ENCODE results near the gene RHOT2.

GRCh38 chr16:671353-672131 lies 3.6 kb downstream of the RHOT2 start:
- no peak for TF ChIP-seq POLR2A (IDR thresholded peaks at IDR 0.05)
- TF ChIP-seq, protein P1, sequence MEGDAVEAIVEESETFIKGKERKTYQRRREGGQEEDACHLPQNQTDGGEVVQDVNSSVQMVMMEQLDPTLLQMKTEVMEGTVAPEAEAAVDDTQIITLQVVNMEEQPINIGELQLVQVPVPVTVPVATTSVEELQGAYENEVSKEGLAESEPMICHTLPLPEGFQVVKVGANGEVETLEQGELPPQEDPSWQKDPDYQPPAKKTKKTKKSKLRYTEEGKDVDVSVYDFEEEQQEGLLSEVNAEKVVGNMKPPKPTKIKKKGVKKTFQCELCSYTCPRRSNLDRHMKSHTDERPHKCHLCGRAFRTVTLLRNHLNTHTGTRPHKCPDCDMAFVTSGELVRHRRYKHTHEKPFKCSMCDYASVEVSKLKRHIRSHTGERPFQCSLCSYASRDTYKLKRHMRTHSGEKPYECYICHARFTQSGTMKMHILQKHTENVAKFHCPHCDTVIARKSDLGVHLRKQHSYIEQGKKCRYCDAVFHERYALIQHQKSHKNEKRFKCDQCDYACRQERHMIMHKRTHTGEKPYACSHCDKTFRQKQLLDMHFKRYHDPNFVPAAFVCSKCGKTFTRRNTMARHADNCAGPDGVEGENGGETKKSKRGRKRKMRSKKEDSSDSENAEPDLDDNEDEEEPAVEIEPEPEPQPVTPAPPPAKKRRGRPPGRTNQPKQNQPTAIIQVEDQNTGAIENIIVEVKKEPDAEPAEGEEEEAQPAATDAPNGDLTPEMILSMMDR (IDR thresholded peaks at IDR 0.05) = no peak
- TF ChIP-seq EP300 (IDR thresholded peaks at IDR 0.05) = no peak
